AG04449 (cell line): ENCODE data around the gene CFAP65.

Source experiments
- CTCF ChIA-PET: fragments of 350-600 bp; formaldehyde crosslinking; extraction: SDS; loops from one replicate; lab custom pipeline; 2021; ENCODE audit warnings: antibody characterized with exemption; lab: Yijun Ruan, JAX
- POLR2A ChIA-PET: fragments of 400-600, 350-600 bp; formaldehyde crosslinking; extraction: SDS; loops from one replicate; lab custom pipeline; 2020; ENCODE audit warnings: antibody characterized with exemption, inconsistent platforms; lab: Yijun Ruan, JAX
- DNase-seq: peaks from one replicate; pipeline ENCODE4 v3.0.0-alpha.2; 2010; ENCODE audit warnings: low read depth, low spot score
- H3K4me3 ChIP-seq: 2 replicates; pipeline ENCODE4 v1.5.1; 2011; ENCODE audit warnings: low read depth, mild to moderate bottlenecking, control low read depth, low read length
- TF ChIP-seq, protein P1 (sequence below): IDR thresholded peaks from one replicate; pipeline ENCODE4 v1.5.1; 2011; ENCODE audit warnings: mild to moderate bottlenecking, moderate library complexity, low read length, control low read depth, inconsistent platforms; ENCODE audit not compliant: insufficient read depth; ENCODE audit errors: missing control alignments

Gene CFAP65

DNA sequence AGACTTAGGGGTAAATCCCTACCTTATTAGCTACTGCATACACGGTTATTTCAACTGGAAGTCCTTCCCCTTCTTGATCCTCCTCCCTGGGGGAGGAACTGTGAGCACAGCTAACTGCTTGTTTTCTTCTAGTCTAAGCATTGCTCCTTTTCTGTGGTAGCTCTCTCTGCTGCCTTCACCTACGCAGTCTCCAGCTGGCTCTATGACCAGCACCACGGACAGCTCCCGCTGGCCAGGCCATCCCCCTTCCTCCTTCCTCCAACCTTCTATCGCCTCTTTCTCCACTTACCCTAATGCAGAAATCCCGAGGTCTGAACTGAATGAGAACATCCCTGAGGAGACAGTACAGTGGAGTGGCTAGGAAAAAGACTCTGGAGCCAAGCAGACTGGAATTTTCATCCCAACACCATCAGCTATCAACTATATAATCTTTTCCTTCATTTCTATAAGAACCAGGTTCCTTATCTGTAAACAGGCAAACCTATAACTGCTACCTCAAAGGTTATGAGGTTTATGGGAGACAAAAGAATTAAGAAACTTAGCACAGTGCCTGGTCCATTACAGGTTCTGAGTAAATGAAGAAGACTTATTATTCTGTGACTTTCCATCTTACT, 4.7 kb upstream of the CFAP65 start:
- DNase-seq: no peak
- H3K4me3 ChIP-seq: no peak overlapping the region
- TF ChIP-seq, protein P1, sequence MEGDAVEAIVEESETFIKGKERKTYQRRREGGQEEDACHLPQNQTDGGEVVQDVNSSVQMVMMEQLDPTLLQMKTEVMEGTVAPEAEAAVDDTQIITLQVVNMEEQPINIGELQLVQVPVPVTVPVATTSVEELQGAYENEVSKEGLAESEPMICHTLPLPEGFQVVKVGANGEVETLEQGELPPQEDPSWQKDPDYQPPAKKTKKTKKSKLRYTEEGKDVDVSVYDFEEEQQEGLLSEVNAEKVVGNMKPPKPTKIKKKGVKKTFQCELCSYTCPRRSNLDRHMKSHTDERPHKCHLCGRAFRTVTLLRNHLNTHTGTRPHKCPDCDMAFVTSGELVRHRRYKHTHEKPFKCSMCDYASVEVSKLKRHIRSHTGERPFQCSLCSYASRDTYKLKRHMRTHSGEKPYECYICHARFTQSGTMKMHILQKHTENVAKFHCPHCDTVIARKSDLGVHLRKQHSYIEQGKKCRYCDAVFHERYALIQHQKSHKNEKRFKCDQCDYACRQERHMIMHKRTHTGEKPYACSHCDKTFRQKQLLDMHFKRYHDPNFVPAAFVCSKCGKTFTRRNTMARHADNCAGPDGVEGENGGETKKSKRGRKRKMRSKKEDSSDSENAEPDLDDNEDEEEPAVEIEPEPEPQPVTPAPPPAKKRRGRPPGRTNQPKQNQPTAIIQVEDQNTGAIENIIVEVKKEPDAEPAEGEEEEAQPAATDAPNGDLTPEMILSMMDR: no peak
- POLR2A ChIA-PET: interaction anchor here (0.6 kb wide), 1 partner anchor 204 kb away, joined by 4 read pairs; no protein-coding TSS in a partner anchor
- CTCF ChIA-PET: interaction anchor here (0.5 to 6.6 kb wide), 9 partner anchors 12 to 114 kb away, joined by 3 to 43 read pairs (median 4); partner anchors contain the start of genes IHH and NHEJ1

DNA sequence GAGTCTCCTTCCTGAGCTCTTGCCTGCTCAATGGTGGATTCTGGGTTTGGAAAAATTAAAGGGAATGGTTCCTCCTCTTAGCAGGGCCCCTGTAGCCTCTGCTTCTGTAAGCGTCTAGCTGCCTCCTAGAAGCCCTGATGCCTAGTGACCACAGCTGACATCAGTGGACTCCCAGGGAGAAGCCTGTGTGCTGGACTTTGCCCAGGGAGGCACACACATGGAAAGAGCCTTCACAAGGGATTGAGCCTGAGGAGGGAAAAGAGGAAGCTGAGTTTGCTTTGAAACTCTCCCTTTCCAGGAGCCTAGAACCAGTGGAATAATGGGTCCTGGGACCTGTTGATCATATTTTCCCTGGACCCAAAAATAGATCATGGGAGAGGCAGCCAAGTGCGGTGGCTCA, 1.4 kb upstream of the CFAP65 start:
- POLR2A ChIA-PET: no interaction called here
- TF ChIP-seq, protein P1: no peak
- no peak overlapping the region for H3K4me3 ChIP-seq
- CTCF ChIA-PET: interaction anchor here (1.2 to 7.8 kb wide), 9 partner anchors 14 to 252 kb away, joined by 3 to 104 read pairs (median 9); partner anchors contain the start of gene IHH
- no peak for DNase-seq

DNA sequence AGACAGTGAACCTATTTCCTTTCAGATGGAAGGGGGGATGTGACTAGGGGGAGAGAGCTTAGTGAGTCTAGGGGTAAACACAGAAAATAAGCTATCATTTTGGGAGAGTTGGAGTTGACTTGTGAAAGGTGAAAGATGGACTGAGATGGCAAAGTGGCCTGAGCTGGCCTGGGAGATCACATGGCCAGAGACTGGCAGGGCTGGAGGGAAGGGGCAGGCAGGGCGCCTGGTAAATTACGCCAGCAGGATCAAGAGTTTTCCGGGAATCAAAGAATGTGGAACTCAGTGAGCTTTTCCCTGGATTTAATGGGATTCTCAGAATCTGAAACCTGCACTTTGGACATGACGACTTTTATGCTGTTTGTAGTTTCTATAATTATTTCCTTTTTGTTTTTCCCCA, 841 bp upstream of the CFAP65 start:
- ChIA-PET POLR2A (no interaction called here), CTCF (interaction anchor here (1.2 to 7.8 kb wide), 9 partner anchors 14 to 253 kb away, joined by 4 to 104 read pairs (median 9); partner anchors contain the start of gene IHH)
- TF ChIP-seq, protein P1: no peak

DNA sequence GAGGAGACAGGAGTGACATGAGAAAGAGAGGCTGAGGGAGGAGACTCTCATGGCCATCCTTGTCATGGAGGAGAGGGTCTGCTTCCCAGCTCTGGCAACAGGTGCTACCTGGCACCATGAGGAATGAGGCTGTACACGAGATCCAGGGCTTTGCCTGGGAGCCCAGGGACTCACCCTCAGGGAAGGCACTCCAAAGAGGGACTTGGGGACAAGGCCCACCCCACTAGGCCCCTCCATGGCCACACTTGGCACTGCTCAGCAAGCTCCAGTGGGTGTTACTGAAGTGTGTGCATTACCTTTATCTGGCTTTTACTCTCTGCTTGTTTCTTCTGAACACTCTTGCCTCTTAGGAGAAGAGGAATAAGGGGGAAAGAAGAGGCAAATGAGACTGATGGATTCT, 2.7 kb downstream of the CFAP65 start:
- no peak for DNase-seq
- POLR2A ChIA-PET: no interaction called here
- CTCF ChIA-PET: interaction anchor here (0.6 to 7.8 kb wide), 5 partner anchors 10 to 119 kb away, joined by 3 to 104 read pairs (median 4); no protein-coding TSS in a partner anchor
- no peak overlapping the region for H3K4me3 ChIP-seq
- TF ChIP-seq, protein P1: no peak

More for the DNA sequence above, 841 bp upstream of the CFAP65 start:
- H3K4me3 ChIP-seq: no peak overlapping the region
- no peak for DNase-seq

DNA sequence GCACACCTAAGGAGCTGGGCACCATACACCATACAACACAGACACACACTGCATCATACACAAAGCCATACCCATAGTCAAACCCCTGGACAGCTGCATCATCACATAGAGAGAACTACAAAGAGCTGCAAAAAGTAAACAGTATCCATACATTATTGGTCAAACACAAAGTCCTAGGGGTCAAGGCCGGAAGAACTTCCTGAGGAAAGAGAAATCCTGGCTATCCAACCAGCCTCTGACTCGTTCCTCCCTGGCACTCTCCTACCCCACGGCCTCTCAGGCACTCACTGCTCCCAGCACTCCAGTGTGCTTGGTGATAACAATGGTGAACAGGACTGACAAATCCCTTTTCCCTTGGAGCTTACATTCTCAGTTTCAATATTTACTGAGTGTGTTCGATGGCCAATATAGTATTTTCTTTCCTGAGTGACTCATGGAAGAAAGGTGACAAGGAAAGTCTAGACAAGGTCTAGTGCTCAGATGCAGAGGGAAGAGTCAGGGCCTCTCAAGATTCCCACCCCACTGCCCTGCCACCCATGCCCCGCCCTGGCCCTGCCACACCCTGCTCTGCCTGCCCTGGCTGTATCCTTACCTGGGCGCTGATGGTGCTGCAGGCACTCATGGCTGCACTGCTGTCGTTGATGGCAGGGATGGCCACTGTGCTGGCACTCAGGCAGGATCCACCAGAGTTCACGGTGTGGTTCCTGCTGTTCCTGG, 3.4 kb downstream of the CFAP65 start:
- DNase-seq: no peak
- TF ChIP-seq, protein P1: no peak
- ChIA-PET POLR2A (no interaction called here), CTCF (interaction anchor here (0.6 to 7.8 kb wide), 9 partner anchors 10 to 119 kb away, joined by 3 to 104 read pairs (median 3); partner anchors contain the start of gene IHH)
- H3K4me3 ChIP-seq: no peak overlapping the region

DNA sequence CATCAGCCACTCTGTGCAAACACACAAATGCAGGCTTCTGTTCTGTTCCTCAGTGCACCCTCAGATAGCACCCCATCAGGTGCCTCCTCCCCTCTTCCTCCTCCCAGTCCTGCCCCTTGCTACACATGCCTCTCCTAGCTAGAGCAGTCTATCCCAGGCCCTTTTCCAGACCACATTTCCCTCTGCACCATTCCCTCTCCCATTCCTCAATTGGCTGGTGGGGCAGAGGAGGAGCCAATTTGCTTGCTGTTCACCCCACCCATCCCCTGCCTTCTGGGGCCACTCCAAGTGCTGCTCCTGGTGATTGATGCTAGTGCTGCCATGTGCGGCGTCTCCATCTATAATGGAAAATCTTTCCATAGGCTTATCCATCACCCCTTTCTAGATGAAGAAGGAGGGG, 5.4 kb downstream of the CFAP65 start:
- DNase-seq: no peak
- TF ChIP-seq, protein P1: no peak
- CTCF ChIA-PET: interaction anchor here (1.1 to 7.8 kb wide), 3 partner anchors 8 to 84 kb away, joined by 3 to 104 read pairs (median 7); no protein-coding TSS in a partner anchor
- H3K4me3 ChIP-seq: no peak overlapping the region
- POLR2A ChIA-PET: no interaction called here
